ACHN (cell line): Measurements from ENCODE around the gene GFOD1.

ENCODE experiments used
- DNase-seq: peaks from one replicate; pipeline ENCODE4 v3.0.0-alpha.2; 2015
- in situ Hi-C: cut with HindIII; loops from 2 replicates; pipeline ENCODE4 v1.10.0; 2017; ENCODE audit warnings: low sequenced_read_pairs, low pct_ligation_motif_present, low pct_unique_long_range_greater_than_20kb

Gene GFOD1

DNA sequence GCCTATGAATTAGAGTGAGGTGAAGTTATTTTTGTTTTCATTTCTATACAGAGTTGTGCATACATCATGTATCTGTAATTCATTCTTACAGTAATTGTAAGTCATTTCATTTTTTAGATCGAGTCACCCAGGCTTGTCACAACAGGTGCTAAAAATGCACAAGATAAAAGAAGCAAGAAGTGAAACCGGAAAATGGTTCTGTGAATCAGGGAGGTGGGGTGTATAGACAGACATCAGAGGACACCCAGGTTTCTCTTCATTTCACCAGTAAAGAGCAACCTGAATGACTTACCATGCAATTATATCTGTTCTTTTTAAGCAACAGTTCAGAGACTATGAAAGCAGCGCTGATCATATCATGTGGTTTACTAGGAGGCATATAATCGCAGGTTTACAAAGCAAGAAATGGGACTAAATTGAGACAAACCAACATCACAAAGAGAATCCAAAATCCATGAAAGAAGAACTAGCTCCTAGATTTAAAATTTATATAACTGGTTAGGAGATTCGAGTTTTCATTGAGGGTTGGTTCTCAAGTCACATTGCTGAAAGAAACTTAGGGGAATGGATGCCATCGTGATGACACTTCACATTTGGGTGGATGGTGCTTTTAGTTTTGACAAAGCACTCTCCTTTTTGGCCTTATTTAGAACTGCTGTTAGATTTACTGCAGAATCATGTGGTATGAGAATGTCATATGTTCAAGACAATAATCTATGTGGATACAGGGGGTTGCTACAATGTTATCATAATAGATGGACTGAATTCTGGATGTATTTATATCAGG, 131.2 kb downstream of the GFOD1 start:
- in situ Hi-C loops = no loop called here
- no peak for DNase-seq

DNA sequence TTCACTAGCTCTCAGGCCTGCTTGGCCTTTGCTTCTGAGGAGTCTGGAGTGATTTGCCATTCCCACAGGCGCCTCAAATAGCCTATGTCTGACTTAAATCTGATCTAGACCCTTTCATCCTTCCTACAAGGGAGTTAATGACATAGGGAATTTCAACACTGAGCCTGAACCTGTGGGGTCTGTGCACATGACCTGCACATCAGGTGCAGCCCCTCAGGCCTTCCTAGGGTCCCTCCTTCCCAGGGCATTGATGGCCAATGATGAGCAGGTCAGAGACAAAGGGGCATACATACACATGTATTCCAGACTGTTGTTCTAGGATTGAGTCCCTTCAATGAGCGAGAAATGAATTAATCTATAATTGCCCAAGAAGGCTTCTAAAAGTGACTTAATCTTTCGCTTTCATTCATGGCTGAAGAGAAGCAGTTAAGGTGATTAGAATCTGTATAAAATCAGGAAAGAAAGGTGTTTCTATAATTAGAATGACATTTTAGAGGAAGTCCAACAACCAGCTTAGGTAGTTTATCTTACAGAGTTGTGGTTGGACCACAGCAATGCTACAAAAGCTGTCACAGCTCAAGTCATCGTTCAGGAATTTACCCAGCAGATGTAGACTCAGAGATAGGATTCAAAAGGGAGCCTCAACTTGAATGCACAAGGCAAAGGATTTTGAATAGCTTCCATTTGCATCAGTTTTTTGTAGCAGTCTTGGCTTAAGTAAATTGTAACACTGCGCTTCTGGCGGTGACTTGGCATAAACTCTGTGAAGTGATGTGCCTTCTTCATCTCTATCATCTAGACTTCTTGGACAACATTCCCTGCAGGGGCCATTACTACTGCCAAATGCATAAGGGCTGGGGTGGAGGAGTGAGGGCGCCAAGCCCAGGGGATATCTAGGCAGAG, 132.1 kb downstream of the GFOD1 start:
- in situ Hi-C loops = no loop called here
- DNase-seq = peak; percentile 90

DNA sequence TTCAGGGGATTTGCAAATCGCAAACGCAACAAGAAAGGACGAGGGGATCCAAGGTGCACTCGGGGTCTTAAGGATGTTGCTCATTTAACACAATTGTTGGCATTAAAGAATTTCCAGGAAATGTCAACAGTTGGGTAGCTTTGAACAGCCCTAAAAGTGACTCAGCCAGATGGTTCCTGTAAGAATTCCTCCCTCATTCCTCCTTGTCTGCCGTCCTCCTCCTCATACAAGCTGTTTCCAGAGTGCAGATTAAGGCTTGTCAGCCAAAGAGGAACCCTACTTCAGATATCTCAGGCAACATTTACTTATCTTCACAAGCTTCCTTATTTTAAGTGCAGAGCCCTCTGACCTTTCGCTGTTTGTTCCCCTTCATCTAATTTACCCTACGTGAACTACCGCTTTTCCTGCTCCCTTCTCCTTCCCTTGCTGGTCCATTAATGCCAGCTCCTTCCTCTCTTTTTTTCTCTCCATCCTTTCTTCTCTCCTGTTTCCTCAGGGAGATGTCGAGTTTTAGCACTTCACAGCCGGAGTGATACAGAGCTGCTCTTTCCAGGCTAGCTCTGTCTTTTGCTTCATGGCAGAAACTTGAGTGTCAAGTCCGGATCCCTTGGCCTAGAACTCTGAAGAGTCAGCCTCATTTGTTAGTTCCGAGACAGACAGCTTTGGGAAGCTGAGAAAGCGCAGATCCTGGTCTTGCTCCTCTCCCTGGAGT, 132.9 kb downstream of the GFOD1 start:
- peak; percentile 34 for DNase-seq
- in situ Hi-C loops = no loop called here

DNA sequence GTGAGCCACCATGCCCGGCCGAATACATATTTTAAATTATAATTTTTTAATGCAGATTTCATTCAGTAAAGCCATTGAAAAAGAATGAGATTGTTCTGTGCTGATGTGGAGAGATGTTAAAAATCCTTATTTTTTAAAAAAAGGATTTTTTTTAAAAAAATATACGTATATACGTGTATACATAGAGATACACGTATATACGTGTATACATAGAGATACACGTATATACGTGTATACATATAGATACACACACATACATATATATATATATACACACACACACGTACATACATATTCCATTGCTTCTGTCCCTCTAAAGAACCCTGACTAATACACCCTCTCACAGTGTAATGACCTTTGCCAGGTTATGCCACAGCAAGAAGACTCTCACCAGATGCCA, 135.2 kb downstream of the GFOD1 start:
- no peak for DNase-seq
- in situ Hi-C loops = no loop called here

DNA sequence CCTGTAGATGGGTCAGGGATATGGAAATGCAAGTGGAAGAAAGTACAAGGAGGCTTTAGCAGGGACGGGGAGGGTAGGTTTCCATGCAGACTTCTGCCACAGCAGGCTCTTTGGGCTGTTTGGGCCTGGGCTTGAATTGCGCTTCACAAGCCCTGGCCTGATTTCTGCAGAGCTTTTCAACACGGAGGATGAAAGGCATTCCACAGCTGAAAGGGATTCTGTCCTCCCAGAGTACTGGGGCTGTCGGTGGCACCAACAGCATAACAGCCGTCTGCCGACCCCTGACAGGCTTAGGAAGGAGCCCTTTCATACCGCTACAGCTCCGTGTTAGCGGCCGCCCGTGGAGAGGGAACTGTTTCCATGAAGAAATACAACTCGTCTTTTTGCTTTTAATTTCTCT, 136.1 kb downstream of the GFOD1 start:
- no peak for DNase-seq
- in situ Hi-C loops = no loop called here

DNA sequence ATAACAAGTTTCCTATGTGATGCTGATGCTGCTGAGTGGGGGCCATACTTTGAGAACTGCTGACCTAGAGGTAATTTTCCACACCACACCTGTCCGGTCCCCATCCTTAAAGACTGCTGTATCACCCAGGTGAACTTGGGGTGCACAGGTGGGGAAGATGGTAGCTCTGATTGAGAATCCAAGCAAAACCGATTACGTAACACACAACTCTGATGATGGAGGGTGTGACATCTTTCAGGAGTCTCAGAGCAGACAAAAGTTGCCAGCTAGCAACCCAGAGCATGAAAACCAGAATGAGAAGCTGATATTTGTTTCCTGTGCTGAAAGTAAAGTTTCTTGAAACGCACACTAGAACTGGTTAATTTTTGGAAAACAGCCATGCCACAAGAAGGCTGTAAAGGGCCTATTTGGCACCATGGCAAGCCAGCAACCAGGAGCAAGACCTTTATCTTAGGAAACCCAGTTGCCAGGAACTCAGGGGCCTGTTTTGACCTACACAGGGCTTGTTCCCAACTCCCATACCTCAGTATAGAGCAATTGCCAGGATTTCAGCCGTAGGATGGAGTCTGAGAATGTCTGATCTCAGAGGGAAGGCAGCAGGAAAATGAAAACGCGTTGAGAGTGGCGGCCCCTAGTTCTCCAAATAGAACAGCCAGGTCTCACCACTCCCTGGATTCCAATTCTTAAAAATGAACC, 137.4 kb downstream of the GFOD1 start:
- DNase-seq = no peak
- in situ Hi-C loops = no loop called here

DNA sequence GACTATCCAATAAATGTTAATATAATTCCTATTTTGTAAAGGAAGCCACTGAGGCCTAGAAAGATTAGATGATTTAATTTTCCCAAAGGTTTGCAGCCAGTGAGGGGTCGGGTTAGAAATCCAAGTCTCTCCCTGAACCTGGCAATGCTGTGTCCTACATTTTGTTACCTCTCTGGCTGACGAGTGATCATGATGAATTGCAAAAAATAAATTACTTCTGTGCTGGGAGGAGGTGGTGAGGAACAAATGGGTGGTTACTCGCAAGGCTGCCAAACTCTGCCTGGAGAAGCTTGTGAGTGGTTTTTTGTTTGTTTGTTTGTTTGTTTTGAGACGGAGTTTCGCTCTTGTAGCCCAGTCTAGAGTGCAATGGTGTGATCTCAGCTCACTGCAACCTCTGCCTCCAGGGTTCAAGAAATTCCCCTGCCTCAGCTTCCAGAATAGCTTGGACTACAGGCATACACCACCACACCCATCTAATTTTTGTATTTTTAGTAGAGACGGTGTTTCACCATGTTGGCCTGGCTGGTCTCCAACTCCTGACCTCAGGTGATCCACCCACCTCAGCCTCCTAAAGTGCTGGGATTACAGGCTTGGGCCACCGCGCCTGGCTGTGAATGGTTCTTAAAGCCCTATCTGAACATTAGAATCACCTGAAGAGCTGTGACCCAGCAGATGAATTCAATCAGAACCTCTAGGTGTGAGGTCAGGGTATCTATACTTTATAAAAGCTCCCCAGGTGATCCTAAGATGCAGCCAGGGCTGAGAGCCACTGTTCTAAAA, 138.9 kb downstream of the GFOD1 start:
- in situ Hi-C loops = no loop called here
- DNase-seq = no peak

DNA sequence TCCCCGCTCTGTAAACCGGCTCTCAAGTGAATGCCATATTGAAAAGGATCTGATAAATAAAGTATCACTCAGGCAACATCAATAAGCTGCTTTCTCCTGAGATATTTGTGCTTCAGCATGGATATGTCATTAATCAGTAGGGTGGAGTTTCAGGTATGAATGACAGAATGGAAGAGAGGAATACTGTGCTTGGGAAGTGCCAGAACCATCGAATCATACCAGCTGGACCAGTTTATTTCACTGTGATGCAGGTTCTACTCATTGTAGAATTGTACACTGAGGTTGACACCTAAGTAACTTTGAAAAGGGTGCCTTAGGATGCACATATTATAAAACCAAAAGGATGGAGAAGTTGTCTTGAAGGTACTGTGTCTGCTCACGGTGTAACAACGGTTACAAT, 141.2 kb downstream of the GFOD1 start:
- no peak for DNase-seq
- in situ Hi-C loops = no loop called here

DNA sequence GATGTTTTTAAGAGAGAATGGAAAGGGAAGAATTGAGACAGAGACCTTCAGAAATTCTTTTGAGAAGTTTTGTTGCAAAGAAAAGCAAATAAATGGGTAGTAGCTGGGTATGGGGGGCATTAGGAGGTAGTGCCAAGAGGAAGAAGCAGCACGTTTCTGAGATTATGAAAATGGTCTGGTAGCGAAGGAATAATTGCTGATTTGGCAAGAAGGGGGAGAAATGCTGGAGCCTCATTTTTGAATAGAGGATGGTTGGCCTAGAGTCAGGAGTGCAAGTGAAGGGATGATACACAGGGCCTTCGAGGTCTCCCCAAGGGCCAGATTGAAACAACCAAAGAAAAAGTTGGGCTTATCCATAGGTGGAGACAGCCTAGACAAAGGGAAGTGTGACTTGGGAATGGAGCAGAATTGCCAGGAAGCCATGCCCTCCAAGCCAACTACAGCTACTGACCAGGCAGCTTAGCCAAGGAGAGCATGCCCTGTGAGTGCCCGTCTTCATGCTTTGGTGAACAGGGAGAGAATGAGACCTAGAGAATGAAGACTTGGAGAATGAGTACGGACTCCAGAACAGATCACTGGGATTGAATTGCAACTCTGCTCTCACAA, 144.9 kb downstream of the GFOD1 start:
- in situ Hi-C loops = no loop called here
- no peak for DNase-seq

DNA sequence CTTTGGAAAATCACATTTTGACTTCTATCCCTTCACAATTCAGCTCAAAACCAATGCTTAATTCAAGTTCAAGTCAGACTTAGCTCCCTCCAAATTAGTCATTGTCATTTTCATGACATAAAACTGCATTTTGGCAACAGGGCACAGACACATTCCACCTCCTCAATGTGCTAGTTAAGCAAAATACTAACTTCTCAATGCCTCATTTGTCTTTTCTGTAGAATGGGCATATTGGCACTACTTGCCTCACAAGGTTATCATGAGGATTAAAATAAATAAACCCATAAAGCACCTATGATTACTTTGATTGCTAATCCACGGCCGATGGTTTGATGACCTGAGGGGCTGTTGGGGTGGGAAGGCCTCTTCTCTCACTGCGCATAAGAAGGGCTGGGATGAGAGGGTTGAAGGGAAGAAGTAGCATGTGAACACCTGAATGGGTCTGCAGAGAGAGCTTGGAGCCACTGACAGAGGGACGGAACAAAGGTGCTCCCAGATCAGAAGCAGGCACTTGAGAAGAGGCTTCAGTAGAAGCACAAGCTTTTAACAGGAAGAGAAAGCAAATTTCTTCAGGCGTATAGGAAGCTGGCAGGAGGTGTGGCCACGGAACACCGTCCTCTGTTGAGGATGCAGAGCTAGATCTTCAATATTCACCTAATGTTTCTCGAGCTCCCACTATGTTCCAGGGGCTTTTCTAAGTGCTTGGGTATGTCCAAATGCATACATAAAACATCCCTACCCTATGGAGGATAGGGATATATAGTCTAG, 147.4 kb downstream of the GFOD1 start:
- DNase-seq = no peak
- in situ Hi-C loops = no loop called here

DNA sequence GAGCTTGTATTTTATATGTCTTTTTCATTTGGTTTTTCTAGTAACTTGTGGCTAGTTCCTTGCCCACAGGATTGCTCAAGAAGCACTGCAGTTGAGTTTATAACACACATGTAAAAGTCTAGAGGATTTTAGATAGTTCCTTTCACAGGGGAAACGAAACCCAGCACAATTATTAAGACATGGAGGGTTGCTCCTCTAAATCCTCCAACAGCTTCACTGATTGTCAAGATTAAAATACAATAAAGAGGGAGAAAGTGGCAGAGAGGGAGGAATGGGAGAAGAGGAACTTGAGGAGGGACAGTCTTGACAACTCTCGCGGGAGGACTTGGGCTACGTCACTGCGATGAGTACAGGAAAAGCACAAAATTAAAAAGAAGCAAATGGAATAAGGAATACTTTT, 149.4 kb downstream of the GFOD1 start:
- in situ Hi-C loops = no loop called here
- no peak for DNase-seq

DNA sequence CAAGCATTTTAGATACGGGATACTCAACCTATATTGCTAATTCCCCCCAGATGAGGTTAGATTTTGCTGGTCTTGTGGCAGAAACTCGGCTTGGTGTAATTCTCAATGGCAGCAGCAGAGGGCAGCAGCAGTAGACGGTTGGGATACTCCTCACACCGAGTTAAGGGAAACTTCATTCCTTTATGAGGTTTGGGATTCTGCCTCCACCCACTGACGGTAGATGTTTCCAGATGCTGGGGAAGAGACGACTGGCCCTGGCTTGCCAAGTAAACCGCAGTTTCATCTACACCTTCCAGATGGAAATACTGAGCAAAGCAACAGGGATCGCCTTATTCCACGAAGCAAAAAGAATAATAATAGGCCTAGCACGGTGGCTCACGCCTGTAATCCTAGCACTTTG, 150.8 kb downstream of the GFOD1 start:
- peak; percentile 54 for DNase-seq
- in situ Hi-C loops = no loop called here

DNA sequence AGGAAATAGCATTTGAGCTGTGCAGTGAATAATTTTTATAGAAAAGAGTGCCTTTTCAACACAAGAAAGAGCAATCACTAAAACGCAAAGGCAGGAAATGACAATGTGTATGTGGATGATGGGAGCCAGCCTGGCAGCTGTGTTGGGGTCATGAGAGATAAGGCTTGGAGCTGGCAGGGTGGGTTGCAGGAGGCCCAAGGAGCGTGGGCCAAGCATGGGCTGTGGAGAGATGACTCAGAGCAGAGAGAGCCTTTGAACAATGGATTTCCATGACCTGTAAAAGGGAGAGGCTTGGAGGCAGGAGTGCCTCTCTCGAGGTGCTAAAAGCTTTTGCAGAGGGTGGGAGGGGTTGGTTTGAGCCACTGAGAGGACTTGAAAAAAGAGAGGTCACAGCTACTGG, 152.4 kb downstream of the GFOD1 start:
- no peak for DNase-seq
- in situ Hi-C loops = no loop called here

DNA sequence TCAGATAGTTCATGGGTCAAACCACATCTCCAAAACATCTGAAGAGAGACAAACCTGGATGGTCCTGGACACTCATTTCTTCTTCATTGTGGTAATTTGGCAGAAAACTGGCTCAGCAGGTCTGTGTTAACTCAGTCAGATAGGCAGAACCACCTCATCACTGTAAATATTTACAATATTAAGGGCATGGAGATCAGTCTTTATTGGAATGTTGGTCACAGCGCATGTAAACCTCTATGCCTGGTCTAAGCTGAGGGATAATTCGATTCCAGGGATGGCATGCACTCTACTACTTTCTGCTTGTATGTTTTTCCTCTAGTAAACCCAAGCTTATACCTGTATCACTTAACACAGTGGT, 155.1 kb downstream of the GFOD1 start:
- in situ Hi-C loops = no loop called here
- no peak for DNase-seq

DNA sequence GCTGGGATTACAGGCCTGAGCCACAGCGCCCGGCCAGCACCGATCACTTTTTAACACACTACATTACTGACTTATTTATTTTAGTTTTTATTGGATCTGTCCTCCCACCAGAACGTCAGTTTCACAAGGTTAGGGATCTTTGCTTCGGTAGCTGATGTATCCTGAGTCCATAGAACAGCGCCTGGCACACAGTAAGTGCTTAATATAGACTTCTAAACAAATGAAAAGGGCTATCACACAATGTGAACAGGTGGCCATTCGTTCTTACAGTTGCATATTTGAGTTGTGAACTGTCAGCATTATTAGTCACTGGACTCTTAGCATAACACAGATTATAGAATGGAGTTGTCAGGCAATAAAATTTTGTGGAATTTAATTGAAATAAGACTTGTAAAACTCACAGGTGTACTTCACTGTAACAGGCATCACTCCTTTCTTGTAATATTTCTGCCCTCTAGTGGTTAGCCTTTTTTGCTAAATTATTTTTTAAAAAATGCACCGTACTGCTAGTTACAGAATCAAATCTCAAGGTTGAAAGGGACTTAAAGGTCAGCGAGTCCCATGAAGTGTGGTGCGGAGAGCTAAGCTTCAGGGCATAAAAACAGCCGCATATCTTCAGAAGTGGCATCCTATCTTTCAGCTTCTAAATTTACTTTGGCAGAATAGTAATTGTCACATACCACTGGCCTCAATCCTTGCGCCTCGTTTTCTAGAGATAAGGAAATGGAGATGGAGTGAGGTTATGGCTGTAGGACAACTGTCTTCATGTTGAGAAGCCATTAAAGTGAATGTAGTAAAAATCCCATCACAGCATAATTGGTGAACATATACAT, 155.7 kb downstream of the GFOD1 start:
- in situ Hi-C loops = no loop called here
- peak; percentile 40 for DNase-seq

DNA sequence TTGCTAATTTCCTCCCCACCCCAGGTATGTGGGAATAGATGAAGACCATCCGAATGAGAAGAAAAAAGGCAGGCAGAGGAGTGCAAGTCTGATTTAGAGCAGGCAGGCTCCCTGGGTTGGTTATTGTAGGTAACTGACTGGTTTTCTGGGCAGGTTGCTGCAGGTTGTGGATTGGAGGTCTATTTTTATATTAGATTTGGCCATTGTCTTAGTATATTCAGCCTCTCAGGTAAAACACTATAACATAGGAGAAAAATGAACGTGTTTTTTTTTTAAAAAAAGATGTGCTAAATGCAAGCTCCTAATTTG, 158.6 kb downstream of the GFOD1 start:
- in situ Hi-C loops = no loop called here
- DNase-seq = no peak
